Mammary epithelial cell (primary cell): ENCODE results near the gene IER3.

Source experiments
- EZH2 ChIP-seq: IDR thresholded peaks from 2 replicates; pipeline ENCODE4 v1.6.1; 2012; ENCODE audit warnings: low read length, inconsistent platforms, borderline replicate concordance
- TF ChIP-seq, protein P1 (sequence below), 2 donors: IDR thresholded peaks in 1 of 2; conservative IDR thresholded peaks in 1 of 2; 2 replicates each; pipeline ENCODE4 v1.5.1; 2011 to 2012; ENCODE audit warnings: inconsistent platforms in 2 of 2, low read length in 2 of 2, mild to moderate bottlenecking in 2 of 2, control low read depth in 1 of 2, low read depth in 1 of 2; ENCODE audit not compliant: insufficient read depth in 1 of 2; ENCODE audit errors: extremely low read depth in 1 of 2

DNA sequence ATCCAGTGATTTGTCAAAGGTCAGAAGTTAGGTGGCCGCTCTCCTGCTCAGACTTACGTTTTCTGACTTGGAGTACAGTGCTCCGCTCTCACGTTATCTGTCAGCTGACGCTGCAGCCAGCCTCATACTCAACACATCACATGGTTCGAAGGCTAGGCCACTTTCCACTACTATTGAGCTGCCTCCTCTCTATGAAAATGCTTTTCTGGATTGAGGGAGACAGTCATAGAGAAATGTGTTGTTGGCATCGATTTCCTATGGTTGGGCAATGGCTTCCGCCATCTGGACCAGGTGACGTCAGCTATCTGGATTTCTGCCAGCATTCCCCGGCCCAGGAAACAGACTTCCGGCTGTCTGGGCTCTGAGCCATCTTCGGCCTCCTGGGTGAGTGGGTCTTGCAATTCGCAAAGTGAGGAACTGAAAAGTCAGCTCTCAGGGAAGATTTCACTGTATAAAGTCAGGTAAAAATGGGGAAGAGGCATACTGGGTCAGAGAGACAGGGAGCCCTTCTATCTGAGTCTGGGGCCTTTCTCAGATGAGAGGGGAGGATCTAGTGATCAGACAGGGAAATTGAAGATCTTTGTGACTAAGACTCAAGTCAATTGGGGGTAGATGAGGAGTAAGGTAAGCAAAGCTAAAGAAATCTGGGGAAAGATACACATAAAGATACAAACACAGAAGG lies 37.5 kb upstream of the IER3 start:
- TF ChIP-seq, protein P1, sequence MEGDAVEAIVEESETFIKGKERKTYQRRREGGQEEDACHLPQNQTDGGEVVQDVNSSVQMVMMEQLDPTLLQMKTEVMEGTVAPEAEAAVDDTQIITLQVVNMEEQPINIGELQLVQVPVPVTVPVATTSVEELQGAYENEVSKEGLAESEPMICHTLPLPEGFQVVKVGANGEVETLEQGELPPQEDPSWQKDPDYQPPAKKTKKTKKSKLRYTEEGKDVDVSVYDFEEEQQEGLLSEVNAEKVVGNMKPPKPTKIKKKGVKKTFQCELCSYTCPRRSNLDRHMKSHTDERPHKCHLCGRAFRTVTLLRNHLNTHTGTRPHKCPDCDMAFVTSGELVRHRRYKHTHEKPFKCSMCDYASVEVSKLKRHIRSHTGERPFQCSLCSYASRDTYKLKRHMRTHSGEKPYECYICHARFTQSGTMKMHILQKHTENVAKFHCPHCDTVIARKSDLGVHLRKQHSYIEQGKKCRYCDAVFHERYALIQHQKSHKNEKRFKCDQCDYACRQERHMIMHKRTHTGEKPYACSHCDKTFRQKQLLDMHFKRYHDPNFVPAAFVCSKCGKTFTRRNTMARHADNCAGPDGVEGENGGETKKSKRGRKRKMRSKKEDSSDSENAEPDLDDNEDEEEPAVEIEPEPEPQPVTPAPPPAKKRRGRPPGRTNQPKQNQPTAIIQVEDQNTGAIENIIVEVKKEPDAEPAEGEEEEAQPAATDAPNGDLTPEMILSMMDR (conservative IDR thresholded peaks at IDR 0.05 in 1 of 2, IDR thresholded peaks at IDR 0.05 in 1 of 2; ENCODE audit: extremely low read depth in 1 of 2, insufficient read depth in 1 of 2, low read depth in 1 of 2, low read length in 2 of 2), result no peak
- no peak for TF ChIP-seq EZH2
